PC-3 (cell line): Measurements from ENCODE around the gene FZD10. TPM values are rescaled to one million over a fixed set of nuclear protein-coding genes. Genes with fewer than 3 reads are reported as not detected.

ENCODE experiments used
- ATAC-seq: fragments of 200-7000 bp; cut with Tn5 transposase; 2 replicates; pipeline ENCODE4 v1.9.1; 2020; ENCODE audit warnings: mild to moderate bottlenecking, moderate library complexity
- BruUV-seq: library from RNA; stranded (reverse); fragments of 400-500 nt; replicated peaks from 2 replicates; lab custom pipeline; 2021; lab: Mats Ljungman, UMichigan
- CTCF ChIA-PET: fragments of 300-600 bp; sonication (Branson Sonifier 250); formaldehyde crosslinking; loops from one replicate; lab custom pipeline; 2022; ENCODE audit warnings: antibody characterized with exemption; lab: Charles Lee
- POLR2A ChIA-PET: fragments of 300-600 bp; sonication (Branson Sonifier 250); formaldehyde crosslinking; loops from one replicate; lab custom pipeline; 2022; ENCODE audit warnings: antibody characterized with exemption; ENCODE audit not compliant: unreplicated experiment; lab: Charles Lee
- DNase-seq: peaks from one replicate; pipeline ENCODE4 v3.0.0-alpha.2; 2015
- H2AFZ ChIP-seq: fragments of 300-600 bp; sonication (generic); 2 replicates; pipeline ENCODE4 v1.6.0; 2016; ENCODE audit warnings: antibody characterized with exemption, low read length
- H3F3A ChIP-seq: fragments of 300-600 bp; sonication (generic); one replicate; pipeline ENCODE4 v1.6.0; 2017; ENCODE audit warnings: antibody characterized with exemption, low read length, control low read depth, mild to moderate bottlenecking; ENCODE audit not compliant: unreplicated experiment
- H3K27ac ChIP-seq: fragments of 300-600 bp; sonication (generic); 2 replicates; pipeline ENCODE4 v1.5.1; 2016; ENCODE audit warnings: mild to moderate bottlenecking, low read length
- H3K27me3 ChIP-seq: fragments of 300-600 bp; sonication (generic); 2 replicates; pipeline ENCODE4 v1.6.1; 2016; ENCODE audit warnings: low read length, mixed read lengths
- H3K36me3 ChIP-seq: fragments of 300-600 bp; sonication (generic); 2 replicates; pipeline ENCODE4 v1.6.1; 2016; ENCODE audit warnings: low read depth, mixed run types, low read length, mixed read lengths
- H3K4me1 ChIP-seq: fragments of 300-600 bp; sonication (generic); 2 replicates; pipeline ENCODE4 v1.5.1; 2016; ENCODE audit warnings: low read length; ENCODE audit not compliant: insufficient read depth
- H3K4me2 ChIP-seq: fragments of 300-600 bp; sonication (generic); 2 replicates; pipeline ENCODE4 v1.6.0; 2016; ENCODE audit warnings: low read length
- H3K4me3 ChIP-seq: fragments of 300-600 bp; sonication (generic); 2 replicates; pipeline ENCODE4 v1.5.1; 2016; ENCODE audit warnings: mild to moderate bottlenecking, low read length, mixed read lengths
- H3K79me2 ChIP-seq: fragments of 300-600 bp; sonication (generic); 2 replicates; pipeline ENCODE4 v1.6.1; 2017; ENCODE audit warnings: low read length, mixed read lengths
- H3K9ac ChIP-seq: fragments of 300-600 bp; sonication (generic); 2 replicates; pipeline ENCODE4 v1.6.0; 2016; ENCODE audit warnings: mild to moderate bottlenecking, low read length
- H3K9me2 ChIP-seq: fragments of 300-600 bp; sonication (generic); replicated peaks from 2 replicates; pipeline ENCODE4 v1.6.1; 2016; ENCODE audit warnings: mixed run types, low read length, mixed read lengths
- H3K9me3 ChIP-seq: fragments of 300-600 bp; sonication (generic); 2 replicates; pipeline ENCODE4 v1.6.1; 2016; ENCODE audit warnings: low read length, mixed read lengths
- H4K20me1 ChIP-seq: fragments of 300-600 bp; sonication (generic); 2 replicates; pipeline ENCODE4 v1.6.1; 2016; ENCODE audit warnings: low read length, mixed read lengths
- EZH2 ChIP-seq: fragments of 300-600 bp; sonication (generic); IDR thresholded peaks from one replicate; pipeline ENCODE4 v1.6.1; 2017; ENCODE audit warnings: antibody characterized with exemption, mild to moderate bottlenecking, low read length; ENCODE audit not compliant: unreplicated experiment
- EZH2phosphoT487 ChIP-seq: fragments of 300-600 bp; sonication (generic); IDR thresholded peaks from 2 replicates; pipeline ENCODE4 v1.6.1; 2018; ENCODE audit warnings: mild to moderate bottlenecking, antibody characterized with exemption, low read length, borderline replicate concordance
- intact Hi-C: fragments of 100-400 bp; cut with micrococcal nuclease; formaldehyde crosslinking; loops from 2 replicates; pipeline ENCODE4 v1.9.0; 2023
- total RNA-seq: library from RNA; depleted of rRNA; stranded (reverse); fragments of >200 nt; gene quantifications from 2 replicates; pipeline ENCODE4 v1.2.3, GENCODE V29; 2014; rRNA removed
- TF ChIP-seq, protein P1 (sequence below): fragments of 300-600 bp; sonication (generic); conservative IDR thresholded peaks from 2 replicates; pipeline ENCODE4 v1.5.1; 2017; ENCODE audit warnings: antibody characterized with exemption, low read depth, mild to moderate bottlenecking, low read length

FZD10 gene
- total RNA-seq, 1 experiment from 2014 or later, result not detected

GRCh38 chr12:130214686-130215395, 52.6 kb downstream of the FZD10 start:
- ATAC-seq (no peak), DNase-seq (no peak)
- H3K4me1 ChIP-seq, result no peaks in the 10 kb centered on the region
- H3K9me2 ChIP-seq, result no peaks in the 10 kb centered on the region
- no peak overlapping the region for H3K9ac ChIP-seq
- no peak overlapping the region for H3K4me3 ChIP-seq
- H3F3A ChIP-seq, result no peaks in the 10 kb centered on the region
- H3K36me3 ChIP-seq, result no peaks in the 10 kb centered on the region
- H3K9me3 ChIP-seq, result no peaks in the 10 kb centered on the region
- intact Hi-C loops, result no loop called here
- TF ChIP-seq, protein P1, sequence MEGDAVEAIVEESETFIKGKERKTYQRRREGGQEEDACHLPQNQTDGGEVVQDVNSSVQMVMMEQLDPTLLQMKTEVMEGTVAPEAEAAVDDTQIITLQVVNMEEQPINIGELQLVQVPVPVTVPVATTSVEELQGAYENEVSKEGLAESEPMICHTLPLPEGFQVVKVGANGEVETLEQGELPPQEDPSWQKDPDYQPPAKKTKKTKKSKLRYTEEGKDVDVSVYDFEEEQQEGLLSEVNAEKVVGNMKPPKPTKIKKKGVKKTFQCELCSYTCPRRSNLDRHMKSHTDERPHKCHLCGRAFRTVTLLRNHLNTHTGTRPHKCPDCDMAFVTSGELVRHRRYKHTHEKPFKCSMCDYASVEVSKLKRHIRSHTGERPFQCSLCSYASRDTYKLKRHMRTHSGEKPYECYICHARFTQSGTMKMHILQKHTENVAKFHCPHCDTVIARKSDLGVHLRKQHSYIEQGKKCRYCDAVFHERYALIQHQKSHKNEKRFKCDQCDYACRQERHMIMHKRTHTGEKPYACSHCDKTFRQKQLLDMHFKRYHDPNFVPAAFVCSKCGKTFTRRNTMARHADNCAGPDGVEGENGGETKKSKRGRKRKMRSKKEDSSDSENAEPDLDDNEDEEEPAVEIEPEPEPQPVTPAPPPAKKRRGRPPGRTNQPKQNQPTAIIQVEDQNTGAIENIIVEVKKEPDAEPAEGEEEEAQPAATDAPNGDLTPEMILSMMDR, result no peak
- TF ChIP-seq EZH2phosphoT487, result no peak
- TF ChIP-seq EZH2, result no peak
- H2AFZ ChIP-seq, result no peak overlapping the region
- CTCF ChIA-PET, result no interaction called here
- POLR2A ChIA-PET, result no interaction called here
- no peak overlapping the region for H3K4me2 ChIP-seq
- H3K79me2 ChIP-seq, result no peaks in the 10 kb centered on the region
- H4K20me1 ChIP-seq, result no peaks in the 10 kb centered on the region
- peaks cover 4% of the 10 kb centered on the region; the same call in 1 of the 2 replicates for H3K27me3 ChIP-seq
- BruUV-seq, result no TSS peak
- no peak overlapping the region for H3K27ac ChIP-seq

Other genes with a start within 250 kb of the FZD10 start
- not detected in 2 replicates for gene PIWIL1, start 175.4 kb downstream of the FZD10 start, total RNA-seq